Suprapubic skin (tissue), 3 donors: ENCODE data around the gene ARHGAP18.

Source experiments
- CTCF ChIP-seq, 2 donors: fragments of 200-600 bp in 1 of 2; fragments of 450-650 bp in 1 of 2; sonication (generic) in 1 of 2; IDR thresholded peaks; one replicate each; pipeline ENCODE4 v1.5.1; 2016 to 2019; ENCODE audit warnings: antibody characterized with exemption in 2 of 2, mild to moderate bottlenecking in 1 of 2, moderate library complexity in 1 of 2
- POLR2AphosphoS5 ChIP-seq, 3 donors: sonication (generic); formaldehyde crosslinking; IDR thresholded peaks; one replicate each; pipeline ENCODE4 v1.6.1; 2017; ENCODE audit warnings: antibody characterized with exemption in 3 of 3

GRCh38 chr6:129646642-129647041 is 63.3 kb downstream of the ARHGAP18 start:
- TF ChIP-seq CTCF (IDR thresholded peaks at IDR 0.05), result no peak
- no peak for TF ChIP-seq POLR2AphosphoS5 (IDR thresholded peaks at IDR 0.05)
